Right cardiac atrium (tissue), 5 donors: Measurements from ENCODE around the gene CAPZA1. TPM values are rescaled to one million over a fixed set of nuclear protein-coding genes. Genes with fewer than 3 reads are reported as not detected.

Experiments used
- ATAC-seq, 2 donors: fragments of 200-7000 bp; cut with Tn5 transposase; one replicate each; pipeline versions ENCODE4 v1.8.0 to v1.9.1; 2020; ENCODE audit warnings: moderate library complexity in 2 of 2, mild to moderate bottlenecking in 1 of 2
- DNase-seq, 3 donors: peaks; one replicate each; pipeline ENCODE4 v3.0.0-alpha.2; 2020
- H3K27ac ChIP-seq: one replicate; pipeline ENCODE4 v1.5.1; 2013; ENCODE audit warnings: mild to moderate bottlenecking, low read length, control low read depth, moderate library complexity
- H3K27me3 ChIP-seq: one replicate; pipeline ENCODE4 v1.6.1; 2013; ENCODE audit not compliant: control insufficient read depth, insufficient read depth
- H3K4me1 ChIP-seq: one replicate; pipeline ENCODE4 v1.6.1; 2013; ENCODE audit warnings: low read length; ENCODE audit not compliant: control insufficient read depth, insufficient read depth
- H3K4me3 ChIP-seq: one replicate; pipeline ENCODE4 v1.5.1; 2013; ENCODE audit warnings: low read length, control low read depth
- H3K9me3 ChIP-seq: one replicate; pipeline ENCODE4 v1.6.1; 2013; ENCODE audit warnings: low read length; ENCODE audit not compliant: control insufficient read depth
- WGBS: extraction: QIAGEN DNeasy Blood & Tissue Kit; methylation state at CpG from one replicate; pipeline ENCODE4 v1.1.7; 2013; 5-methylcytosine and 5-hydroxymethylcytosine counted together
- intact Hi-C, 4 donors: fragments of 100-400 bp; cut with DNase I; formaldehyde crosslinking; loops; one replicate each; pipeline versions ENCODE4 v1.11.0 to v1.14.0; 2022 to 2023
- polyA plus RNA-seq: library from polyadenylated mRNA; stranded (reverse); fragments of 200-250 nt; gene quantifications from one replicate; pipeline ENCODE4 v1.2.3, GENCODE V29; 2013
- total RNA-seq, 4 donors: library from RNA; stranded (reverse); fragmentation: NEBNext Ultra II Directional; extraction: Animal tissue kit (Norgen Biotek cat#: 25700); gene quantifications; one replicate each; pipeline ENCODE4 v1.2.1, GENCODE V29; 2021
- donor health status: healthy with polysubstance abuse.
- donor health status: DM: no; HTN: yes; CAD: no.
- donor health status: DM: no; HTN: no; CAD: no.
- donor health status: DM: no; HTN: yes; CAD: no; lungs with severe emphysema.
- donor health status: DM: yes; HTN: yes; CAD: no.

The CAPZA1 gene
- total and polyA plus RNA-seq, 5 donors: 22.3 to 53.4 (median 39.5) TPM

DNA sequence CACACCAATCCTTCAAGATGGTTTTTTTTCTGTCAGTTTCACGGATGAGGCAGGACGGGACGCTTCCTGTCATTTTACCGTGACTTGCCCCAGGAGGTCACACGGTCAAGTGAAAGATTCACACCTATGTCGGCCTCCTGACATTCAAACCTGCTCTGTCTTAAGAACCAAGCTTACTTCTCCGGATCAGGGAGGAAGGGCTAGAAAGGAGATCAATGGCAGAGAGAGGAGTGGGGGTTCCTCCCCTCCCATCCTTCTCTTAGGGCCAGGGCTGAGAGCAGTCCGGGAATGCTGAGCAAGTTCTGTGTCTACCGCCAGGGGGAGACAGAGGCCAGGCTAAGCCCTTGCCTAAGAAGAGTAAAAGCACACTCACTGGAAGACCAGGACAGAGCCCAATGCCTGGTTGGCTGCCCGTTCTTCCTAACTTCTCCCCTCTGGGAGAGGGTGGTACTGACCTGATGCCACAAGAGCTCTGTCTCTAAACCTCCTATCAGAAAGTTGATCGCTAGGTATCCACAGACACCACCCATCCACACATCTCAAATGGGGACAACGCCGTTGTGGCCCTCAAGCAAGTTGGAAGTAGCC is 96.6 kb downstream of the CAPZA1 start:
- peak overlapping the region; percentile 32 for H3K27ac ChIP-seq
- H3K4me3 ChIP-seq: peak overlapping the region; percentile 69
- ATAC-seq (peak; percentile 76 to 78), DNase-seq (peak; percentile 84 to 92 (median 92))
- no peaks in the 10 kb centered on the region for H3K4me1 ChIP-seq
- H3K9me3 ChIP-seq: no peaks in the 10 kb centered on the region
- WGBS: 16% methylated on average over 13 of the region's 13 CpGs
- no peaks in the 10 kb centered on the region for H3K27me3 ChIP-seq
- intact Hi-C loops: loop anchor here in 3 of 4 donors (2.0 to 10.0 kb wide), 4 partner anchors 86 to 329 kb away; no protein-coding TSS in a partner anchor

DNA sequence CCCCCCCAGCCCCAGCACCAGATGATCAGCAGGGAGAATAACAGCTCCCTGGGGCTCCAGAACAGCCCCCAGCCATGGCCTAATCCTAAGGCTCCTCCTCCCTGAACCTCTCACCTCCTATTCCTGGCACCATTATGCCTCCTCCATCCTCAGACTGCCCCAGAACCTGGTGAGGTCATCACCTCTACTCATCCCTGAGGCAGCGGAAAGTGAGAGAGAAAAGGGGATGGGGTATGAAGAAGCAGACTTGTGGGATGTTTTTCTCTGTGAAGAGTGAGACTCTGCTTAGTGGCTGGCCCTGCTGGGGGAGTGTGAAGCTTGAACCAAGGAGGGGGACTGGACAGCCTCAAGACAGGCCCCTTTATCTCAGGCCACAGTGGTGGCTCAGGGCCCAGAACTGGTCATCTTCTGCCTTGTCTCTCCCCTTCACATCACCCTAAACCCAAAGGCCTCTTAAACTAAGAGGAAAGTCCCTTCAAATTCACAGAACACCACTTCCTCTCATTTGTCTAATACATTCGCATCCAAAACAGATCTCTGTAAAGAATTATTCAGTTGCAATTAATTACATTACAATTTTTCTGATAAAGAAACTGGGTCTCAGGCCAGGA is 97.7 kb downstream of the CAPZA1 start:
- 88% methylated on average over 2 of the region's 2 CpGs for WGBS
- H3K9me3 ChIP-seq: no peaks in the 10 kb centered on the region
- DNase-seq: no peak
- no peak overlapping the region for H3K27ac ChIP-seq
- intact Hi-C loops: loop anchor here in 3 of 4 donors (2.0 to 10.0 kb wide), 4 partner anchors 85 to 327 kb away; no protein-coding TSS in a partner anchor
- no peaks in the 10 kb centered on the region for H3K4me1 ChIP-seq
- H3K27me3 ChIP-seq: no peaks in the 10 kb centered on the region
- H3K4me3 ChIP-seq: no peak overlapping the region
- ATAC-seq: no peak

DNA sequence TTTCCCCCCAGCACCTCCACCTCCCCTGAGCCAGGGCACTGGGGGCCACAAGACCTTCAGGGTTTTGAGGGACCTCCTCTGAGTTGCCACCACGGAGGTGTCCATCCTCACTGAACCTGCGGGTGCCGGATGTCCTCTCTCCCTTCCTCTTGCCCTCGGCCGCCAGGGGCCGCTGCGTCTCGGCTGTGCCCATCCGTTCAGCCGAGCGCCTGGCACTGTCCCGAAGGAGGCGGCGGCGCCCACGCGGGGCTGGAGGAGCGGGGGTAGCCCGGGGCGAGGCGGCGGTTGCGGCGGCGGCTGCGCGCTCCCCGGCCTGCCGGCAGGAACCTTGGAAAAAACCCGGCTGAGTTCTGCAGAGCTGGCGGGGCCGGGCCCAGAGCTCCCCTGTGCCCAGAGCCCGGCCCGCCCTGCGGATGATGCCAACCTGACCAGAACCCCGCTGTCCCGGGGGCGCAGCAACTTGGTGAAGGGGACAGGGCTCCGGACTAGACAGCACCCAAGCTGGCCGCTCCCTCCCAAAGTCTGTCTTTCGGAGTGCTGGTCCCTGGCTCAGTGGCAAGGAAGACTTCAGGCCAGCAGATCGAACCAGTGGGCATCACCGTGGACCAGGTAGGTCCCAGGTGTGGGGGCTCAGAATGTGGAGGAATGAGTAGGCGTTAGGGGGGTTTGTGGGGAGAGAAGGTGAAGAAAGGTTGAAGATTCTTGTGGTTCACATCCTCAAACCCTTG is 99.2 kb downstream of the CAPZA1 start:
- Histone ChIP-seq H3K4me1 (no peaks in the 10 kb centered on the region), H3K9me3 (no peaks in the 10 kb centered on the region), H3K27me3 (no peaks in the 10 kb centered on the region), H3K4me3 (peak overlapping the region; percentile 26), H3K27ac (no peak overlapping the region)
- intact Hi-C loops: loop anchor here in 3 of 4 donors (2.0 to 10.0 kb wide), 4 partner anchors 83 to 326 kb away; no protein-coding TSS in a partner anchor
- WGBS: 17% methylated on average over 44 of the region's 44 CpGs
- DNase-seq (peak; percentile 83 to 93 (median 89)), ATAC-seq (peak in 1 of 2 donors; percentile 11)

DNA sequence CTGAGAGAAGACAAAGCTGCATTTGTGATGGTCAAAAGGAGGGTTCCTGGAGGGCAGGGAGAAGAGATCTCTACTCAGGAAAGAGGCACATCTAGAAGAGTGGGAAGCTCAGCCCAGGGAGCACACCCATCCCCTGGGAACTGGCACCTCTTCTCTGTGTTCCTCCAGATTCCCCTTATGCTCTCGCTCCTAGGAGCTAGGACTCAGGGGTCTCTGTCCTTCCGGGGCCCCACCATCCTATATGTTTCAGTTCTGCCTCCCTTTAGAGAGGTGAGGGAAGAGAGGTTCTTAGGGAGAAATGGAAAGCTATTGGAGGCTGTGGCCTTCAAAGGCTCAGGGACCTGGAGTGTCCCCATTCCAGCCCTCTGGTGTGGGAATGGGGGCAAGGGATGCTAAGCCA is 100.1 kb downstream of the CAPZA1 start:
- no peaks in the 10 kb centered on the region for H3K27me3 ChIP-seq
- no peak for DNase-seq
- no peak overlapping the region for H3K4me3 ChIP-seq
- ATAC-seq: no peak
- no peaks in the 10 kb centered on the region for H3K4me1 ChIP-seq
- no peaks in the 10 kb centered on the region for H3K9me3 ChIP-seq
- intact Hi-C loops: loop anchor here (2.0 to 10.0 kb wide), 4 partner anchors 83 to 325 kb away; no protein-coding TSS in a partner anchor
- H3K27ac ChIP-seq: no peak overlapping the region
- 96% methylated on average over 2 of the region's 2 CpGs for WGBS

- Histone ChIP-seq H3K27me3 (no peaks in the 10 kb centered on the region), H3K4me3 (no peak overlapping the region), H3K27ac (no peak overlapping the region), H3K4me1 (no peaks in the 10 kb centered on the region), H3K9me3 (no peaks in the 10 kb centered on the region)
- ATAC-seq: no peak
- intact Hi-C loops: loop anchor here in 1 of 4 donors (10.0 kb wide), 1 partner anchor 324 kb away; no protein-coding TSS in a partner anchor
- 69% methylated on average over 3 of the region's 3 CpGs for WGBS
- DNase-seq: no peak
Measured at GRCh38 chr1:112720800-112721199, 101.2 kb downstream of the CAPZA1 start.

Other genes starting within 250 kb of the CAPZA1 start
- gene CTTNBP2NL, start 223.6 kb upstream of the CAPZA1 start, total RNA-seq: 10 to 100 TPM; 16.2 to 24.9 (median 16.8) TPM
- 5.1 TPM for gene CTTNBP2NL, start 223.6 kb upstream of the CAPZA1 start, polyA plus RNA-seq
- gene WNT2B, start 110.9 kb upstream of the CAPZA1 start, total RNA-seq: 10 to 100 TPM in 3 of 4 donors, 1 to 10 TPM in 1; 7.1 to 14.1 (median 11.9) TPM
- gene WNT2B, start 110.9 kb upstream of the CAPZA1 start, polyA plus RNA-seq: 3.5 TPM
- gene ST7L, start 691 bp upstream of the CAPZA1 start, total RNA-seq: 10 to 100 TPM; 13.7 to 18.9 (median 16.3) TPM
- 7.2 TPM for gene ST7L, start 691 bp upstream of the CAPZA1 start, polyA plus RNA-seq
- 10 to 100 TPM; 14.1 to 20.3 (median 18.3) TPM for gene MOV10, start 54.8 kb downstream of the CAPZA1 start, total RNA-seq
- gene MOV10, start 54.8 kb downstream of the CAPZA1 start, polyA plus RNA-seq: 19.4 TPM
- 100 to 1,000 TPM; 169 to 222 (median 209) TPM for gene RHOC, start 87.3 kb downstream of the CAPZA1 start, total RNA-seq
- 262 TPM for gene RHOC, start 87.3 kb downstream of the CAPZA1 start, polyA plus RNA-seq
- 1 to 10 TPM; 5.5 to 9.0 (median 6.3) TPM for gene PPM1J, start 95.5 kb downstream of the CAPZA1 start, total RNA-seq
- 6.4 TPM for gene PPM1J, start 95.5 kb downstream of the CAPZA1 start, polyA plus RNA-seq